ENCODE data around the gene RAD51B.

RAD51B gene

DNA sequence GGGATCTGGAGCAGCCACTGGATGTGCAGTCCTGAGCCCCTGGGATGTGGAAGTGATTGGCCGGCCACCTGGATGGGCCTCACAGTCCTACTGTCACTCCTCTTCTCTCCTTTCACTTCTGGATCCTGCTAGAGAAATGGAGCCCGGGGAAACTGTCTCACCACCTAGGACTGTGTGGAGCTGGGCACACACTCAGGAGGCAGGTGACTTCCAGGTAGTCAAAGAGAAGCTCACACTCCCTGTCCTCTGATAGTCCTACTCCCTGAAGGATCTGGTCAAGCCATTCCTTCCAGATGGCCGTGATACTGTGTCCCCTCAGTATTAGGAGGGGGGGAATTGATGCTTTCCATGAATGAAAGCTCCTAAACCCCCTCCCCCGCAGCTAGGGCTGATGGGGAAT lies 772.2 kb downstream of the RAD51B start:
- peak; percentile 11 for DNase-seq

DNA sequence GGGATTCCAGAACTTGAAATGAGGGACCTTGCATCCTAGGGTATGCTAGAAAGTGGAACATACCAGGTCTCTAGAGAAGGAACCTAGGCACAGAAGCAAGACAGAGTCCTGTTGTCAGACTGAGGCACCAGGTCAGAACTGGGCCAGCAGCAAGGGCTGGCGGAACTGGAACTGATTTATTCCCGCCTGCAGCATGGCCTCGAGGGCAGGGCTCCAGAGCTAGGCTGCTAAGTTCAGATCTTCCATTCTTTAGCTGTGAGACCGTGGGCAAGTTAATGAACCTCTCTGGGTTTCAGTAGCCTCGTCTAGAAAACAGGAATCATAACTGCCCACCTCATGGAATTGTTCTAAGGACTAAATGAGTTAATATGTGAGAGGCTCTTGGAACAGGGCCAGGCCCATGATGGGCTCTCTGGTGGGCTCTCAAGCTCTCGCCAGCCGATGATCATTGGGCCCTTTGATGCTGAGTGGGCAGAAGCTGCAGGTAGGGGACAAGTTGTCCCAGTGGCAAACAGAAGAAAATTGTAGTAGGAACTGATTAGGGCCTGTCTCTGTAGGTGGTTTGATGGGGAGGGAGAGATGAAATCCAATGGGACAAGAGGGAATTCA lies 773.5 kb downstream of the RAD51B start:
- DNase-seq = peak; percentile 18

DNA sequence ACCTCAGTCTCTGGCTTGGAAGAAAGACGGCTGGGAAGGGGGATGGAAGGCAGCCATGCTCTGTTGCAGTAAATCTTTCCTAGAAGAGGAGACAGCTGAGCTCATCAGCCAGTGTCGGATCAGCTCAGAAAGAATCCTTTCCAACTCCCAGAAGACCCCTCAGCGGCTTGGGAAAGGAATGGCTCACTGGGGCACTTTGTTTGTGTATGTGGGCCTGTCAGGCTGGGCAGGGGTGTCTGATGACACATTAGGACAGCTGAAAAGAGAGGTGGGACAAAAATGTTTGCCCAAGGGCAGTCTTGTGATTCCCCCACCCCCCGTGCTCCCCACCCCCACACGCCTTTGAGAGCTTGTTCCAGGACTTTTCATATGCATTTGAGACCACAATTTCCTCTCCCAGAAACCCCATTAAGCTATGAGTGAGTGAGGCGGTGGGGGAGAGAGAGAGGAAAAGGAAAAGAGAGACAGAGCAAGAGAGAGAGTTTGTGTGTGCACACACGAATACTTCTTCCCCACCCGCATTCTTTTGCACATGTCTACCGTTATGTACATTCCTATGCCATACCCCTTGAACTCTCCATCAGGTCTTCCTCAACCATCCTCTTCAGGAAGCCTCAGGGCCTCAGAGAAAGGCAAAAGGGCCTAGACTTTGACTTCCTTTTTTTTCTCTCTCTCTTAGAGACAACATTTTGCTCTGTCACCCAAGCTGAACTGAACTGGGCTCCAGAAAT lies 774.4 kb downstream of the RAD51B start:
- peak; percentile 83 for DNase-seq

DNA sequence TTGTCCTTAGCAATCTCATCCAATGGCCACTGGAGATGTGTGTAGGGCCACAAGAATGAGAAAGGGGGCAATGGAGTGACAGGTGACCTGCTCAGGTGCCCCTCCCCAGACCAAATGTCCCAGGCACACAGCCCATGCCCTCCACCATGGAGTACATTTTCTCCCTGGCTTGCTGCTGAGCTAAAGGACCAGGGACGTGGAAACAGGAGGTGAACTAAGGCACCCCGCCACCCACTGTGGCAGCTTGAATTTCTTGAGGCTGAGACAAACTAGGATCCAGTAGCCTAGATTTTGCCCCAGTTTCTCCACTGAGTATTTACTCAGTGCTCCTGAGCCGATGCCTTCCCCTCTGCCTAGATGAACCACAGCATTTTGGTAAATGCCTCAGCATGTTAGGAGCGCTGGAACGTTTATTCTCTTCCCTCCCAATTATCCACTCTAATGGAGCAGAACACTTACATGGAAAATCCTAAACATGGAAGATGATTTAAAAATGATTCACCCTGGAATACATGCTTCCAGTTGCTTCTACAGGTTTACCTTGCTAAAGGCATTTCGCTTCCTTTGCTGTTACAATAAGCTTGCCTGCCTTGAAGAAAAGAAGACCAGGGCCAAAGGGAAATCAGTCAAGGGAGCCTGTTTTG lies 775.3 kb downstream of the RAD51B start:
- DNase-seq = peak; percentile 15

DNA sequence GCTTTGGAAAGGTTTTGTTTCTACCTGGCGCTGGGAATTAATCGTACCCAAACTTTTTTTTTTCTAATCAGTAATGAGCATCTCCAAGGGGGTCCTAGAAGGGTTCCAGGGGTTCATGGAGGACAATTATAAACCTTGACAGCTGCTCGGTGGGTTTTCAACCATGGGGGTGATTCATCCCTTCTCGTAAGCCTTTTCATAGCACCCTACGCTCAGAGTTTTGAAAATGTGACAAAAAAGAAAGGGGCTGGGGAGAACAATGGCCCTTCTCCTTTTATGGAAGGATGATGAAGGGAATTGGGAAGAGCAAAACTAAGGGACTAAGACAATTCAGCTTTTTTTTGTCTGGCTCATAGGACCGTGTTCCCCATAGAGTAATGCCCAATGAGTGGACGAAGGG lies 776.6 kb downstream of the RAD51B start:
- no peak for DNase-seq

DNA sequence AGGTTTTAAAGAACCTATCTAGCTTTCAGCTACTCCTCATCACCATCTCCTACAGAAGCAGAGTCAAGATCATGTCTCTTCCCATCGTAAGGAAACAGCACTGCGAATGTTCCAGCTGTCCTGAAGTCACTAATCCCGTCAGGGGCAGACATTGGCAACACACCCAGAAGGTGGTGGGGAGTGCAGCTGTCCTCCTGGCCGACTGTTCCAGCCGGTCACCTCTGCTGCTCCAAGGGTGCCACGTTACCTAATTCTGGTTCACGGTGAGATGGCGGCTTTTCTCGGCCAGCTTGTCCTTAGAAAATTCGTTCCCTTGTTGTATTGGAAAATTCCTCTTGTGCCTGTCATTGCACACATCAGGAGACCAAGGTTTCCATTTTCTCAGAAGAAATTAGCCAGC lies 777.1 kb downstream of the RAD51B start:
- peak; percentile 75 for DNase-seq

DNA sequence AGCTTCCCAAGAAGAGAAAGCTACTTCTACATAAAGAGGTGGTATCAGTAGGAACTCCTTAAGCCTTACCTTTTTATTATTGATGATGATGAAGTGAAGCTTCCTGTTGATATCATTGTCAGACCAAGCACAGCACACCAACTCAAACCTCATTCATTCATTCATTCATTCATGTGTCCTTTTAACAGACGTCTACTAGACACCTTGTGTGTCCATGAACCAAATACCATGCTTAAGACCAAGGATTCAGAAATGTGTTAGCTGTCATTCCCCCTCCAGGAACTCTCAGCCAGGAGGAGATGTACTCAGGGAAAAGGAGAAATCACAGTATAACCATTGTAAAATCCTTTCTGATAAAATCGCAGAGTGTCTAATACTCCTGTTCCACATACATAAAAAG lies 778.5 kb downstream of the RAD51B start:
- DNase-seq = peak; percentile 4

DNA sequence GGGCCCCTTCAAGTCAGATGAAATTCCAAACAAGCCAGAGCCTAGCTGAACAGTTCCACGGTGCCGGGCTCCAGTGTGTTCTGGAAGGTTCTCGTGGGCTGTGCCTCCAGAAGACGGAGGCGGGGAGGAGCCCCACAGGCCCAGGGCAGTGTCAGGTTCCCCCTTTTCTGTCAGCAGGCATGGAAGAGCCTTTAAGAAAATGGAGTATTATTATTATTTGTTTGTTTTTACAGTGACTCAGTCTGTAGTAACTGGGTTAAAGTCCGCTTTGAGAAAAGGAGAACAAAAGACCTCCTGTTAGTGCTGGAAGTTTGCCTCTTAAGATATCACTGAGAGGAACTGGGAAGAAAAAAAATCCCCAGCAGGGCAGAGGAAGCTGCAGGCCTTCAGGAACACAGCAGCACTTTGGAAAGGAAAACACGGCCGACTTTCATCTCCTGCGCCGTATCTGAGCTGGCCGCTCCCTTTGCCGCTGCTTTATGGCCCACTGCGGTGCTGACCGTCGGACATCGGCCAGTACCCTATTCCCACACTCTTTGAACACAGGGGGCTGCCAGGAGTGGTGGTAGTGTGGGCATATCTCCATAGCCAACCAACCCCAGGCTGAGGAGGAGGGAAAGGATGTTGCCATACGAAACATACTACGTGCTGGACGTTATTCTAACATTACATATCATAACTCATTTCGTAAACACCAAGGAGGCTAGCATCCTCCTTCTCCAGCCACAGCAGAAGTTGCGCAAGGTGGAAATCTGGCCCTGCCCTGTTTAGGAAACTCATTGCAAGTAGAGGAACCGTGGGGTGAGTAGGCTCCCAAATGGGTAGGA lies 779.3 kb downstream of the RAD51B start:
- DNase-seq = peak; percentile 50

GRCh38 chr14:68599896-68600610 lies 780.5 kb downstream of the RAD51B start:
- peak; percentile 13 for DNase-seq

DNA sequence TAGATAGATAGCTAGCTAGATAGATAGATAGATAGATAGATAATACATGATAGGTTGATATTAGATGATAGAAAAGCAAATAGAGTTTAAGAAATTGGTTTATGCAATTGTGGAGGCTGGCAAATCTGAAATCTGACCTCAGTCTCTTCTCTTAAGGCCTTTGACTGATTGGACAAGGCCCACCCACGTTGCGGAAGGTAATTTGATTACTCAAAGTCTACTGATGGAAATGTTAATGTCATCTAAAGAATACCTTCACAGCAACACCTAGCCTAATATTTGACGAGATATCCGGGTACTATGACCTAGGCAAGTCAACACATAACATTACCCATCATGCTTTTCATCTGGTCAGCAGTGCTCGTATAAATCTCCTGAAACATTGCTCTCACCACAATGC lies 782.9 kb downstream of the RAD51B start:
- DNase-seq = peak; percentile 1

- peak; percentile 74 for DNase-seq
Observed at GRCh38 chr14:68603533-68604360, 784.2 kb downstream of the RAD51B start.

- no peak for DNase-seq
Observed at GRCh38 chr14:68604361-68604730, 784.8 kb downstream of the RAD51B start.

DNA sequence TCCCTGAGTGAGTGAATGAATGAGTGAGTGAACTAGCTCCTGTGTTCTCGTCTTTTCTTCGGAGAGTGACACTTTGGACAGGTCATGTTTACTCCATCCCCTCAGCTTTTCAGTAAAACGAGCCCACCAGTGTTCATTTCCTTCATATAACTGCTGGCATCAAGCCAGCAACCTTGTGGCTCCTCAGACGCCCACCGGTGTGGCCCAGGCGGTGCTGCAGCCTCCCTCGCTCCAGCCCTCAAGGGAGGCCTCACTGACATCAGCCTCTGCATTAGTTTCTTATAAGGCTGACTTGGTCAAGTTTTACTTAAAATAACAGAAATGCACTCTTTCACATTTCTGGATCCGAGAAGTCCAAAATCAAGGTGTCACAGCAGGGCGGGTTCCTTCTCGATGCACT lies 785.2 kb downstream of the RAD51B start:
- peak; percentile 20 for DNase-seq

DNA sequence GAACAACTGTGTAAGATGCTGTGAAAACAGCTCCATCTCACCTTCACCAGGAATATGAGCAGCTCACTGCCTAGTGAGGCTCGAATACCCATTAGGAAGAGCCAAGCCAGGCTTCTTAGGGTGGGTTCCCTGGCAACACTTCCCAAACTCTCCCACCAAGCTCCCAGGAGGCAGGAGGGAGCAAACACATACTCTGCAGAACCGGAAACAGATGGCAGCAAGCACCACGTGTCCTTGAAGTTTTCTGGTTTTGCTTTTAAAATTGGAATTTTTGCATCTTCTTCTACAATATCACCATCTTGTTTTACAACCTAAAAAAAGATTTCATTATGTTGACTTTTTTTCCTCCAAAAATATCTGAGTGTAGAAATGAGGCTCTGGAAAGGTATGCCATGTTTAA lies 786.6 kb downstream of the RAD51B start:
- DNase-seq = peak; percentile 16

DNA sequence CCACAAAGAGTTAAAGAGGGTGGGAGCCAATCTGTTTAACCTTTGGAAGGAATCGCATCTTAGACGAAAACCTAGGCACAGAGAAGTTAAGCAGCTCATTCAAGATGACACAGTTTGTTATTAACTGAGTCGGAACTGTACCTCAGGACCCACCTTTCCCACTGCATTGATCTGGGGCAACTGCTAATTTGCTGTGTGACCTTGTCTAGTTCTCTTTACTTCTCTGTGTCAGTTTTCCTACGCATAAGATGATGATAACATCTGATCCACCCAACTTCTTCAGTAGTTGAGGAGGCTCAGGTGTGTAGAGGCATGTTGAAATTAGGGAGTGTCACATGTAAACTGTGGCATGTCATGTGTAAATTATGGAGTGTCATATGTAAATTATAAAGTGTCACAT lies 787.1 kb downstream of the RAD51B start:
- peak; percentile 10 for DNase-seq

DNA sequence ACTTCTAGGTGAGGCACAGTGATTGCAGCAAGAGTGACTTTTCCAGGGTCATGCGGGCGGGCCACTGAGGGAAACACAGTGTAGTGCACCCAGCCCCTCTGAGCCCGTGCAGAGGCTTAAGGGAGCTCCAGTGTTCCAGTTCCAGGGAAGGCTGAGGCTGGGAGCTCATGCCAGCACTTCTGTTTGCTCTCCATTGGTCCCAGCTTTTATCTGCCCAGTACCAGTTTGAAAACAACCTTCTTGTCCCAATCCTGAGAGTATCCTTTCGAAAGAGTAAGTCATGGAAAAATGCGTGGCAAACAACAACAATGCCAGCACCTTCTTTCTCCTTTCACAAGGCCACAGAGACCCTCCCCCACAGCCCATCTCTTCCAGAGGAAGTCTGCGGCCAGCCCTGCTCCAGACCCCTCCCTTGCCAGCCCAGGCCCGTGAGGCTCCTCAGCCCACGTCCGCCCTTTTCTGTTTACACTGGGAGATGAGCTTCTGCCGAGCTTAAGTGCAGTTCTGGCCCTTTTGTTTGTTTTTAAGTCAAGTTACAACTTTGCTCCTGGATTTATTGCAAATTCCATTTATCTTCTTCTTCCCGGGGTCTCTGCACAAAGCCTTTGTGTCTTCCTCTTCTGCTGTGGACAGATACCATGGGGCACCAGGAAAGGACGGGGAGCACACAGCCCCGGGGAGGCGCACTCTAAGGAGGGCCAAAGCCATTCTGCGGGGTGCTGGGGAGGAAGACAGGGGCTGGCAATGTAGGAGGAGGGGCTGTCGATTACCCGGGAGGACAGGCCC lies 787.7 kb downstream of the RAD51B start:
- peak; percentile 71 for DNase-seq

DNA sequence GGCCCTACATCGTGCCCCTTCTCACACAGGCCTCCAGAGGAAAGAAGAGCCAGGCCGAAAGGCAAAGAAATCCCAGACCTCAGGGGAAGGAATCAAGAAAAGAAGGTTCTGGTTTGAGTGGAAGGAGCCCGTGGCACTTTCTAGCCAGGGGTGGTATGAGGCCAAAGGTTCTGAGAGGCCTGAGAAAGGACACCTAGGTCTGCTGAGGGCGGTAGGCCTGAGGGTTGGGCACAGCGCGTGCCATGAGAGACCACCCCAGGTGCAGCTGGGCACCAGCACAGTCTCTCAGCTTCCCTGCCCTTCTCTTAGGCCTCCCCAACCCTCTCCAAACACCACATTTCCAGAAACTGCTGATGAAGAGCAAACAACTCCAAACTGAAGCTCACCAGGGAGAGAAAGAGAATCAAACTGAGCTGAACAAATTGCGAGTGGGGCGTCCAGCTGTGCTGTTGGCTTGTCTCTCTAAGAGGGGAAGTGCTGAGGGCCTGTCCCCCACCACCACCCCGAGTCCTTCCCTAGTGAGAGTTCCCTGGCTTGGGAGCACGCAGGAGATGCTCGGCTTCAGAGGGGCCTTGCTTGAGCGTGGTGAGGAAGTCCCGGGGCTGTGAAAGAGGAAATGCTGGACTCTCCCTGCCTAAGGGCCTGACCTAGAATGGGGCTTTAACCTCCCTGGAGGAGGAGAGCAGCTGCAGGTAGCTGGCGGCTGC lies 788.4 kb downstream of the RAD51B start:
- peak; percentile 68 for DNase-seq

- peak; percentile 17 for DNase-seq
Observed at GRCh38 chr14:68608574-68608962, 789.0 kb downstream of the RAD51B start.

GRCh38 chr14:68609012-68609411 lies 789.4 kb downstream of the RAD51B start:
- no peak for DNase-seq

GRCh38 chr14:68610251-68610793 lies 790.7 kb downstream of the RAD51B start:
- peak; percentile 13 for DNase-seq

Measured in femur (tissue), 1 donor.